HG03571 (cell line): ENCODE measurements around the gene KRT4.
"Not testable (repeated sequence)": the region's sequence is repeated elsewhere in the genome, so short reads cannot be mapped to it uniquely, and the experiment has no call there.

Source experiments
- ATAC-seq: cut with Tn5 transposase; IDR thresholded peaks from one replicate; pipeline ENCODE4 v1.9.1; 2021; ENCODE audit not compliant: unreplicated experiment

KRT4 gene

GRCh38 chr12:52776435-52776834 is 37.5 kb downstream of the KRT4 start:
- ATAC-seq: no peak

GRCh38 chr12:52774629-52775250 is 39.2 kb downstream of the KRT4 start:
- no peak for ATAC-seq

GRCh38 chr12:52772772-52773171 is 41.1 kb downstream of the KRT4 start:
- no peak for ATAC-seq

- ATAC-seq: no peak
These were observed 41.7 kb downstream of the KRT4 start for GRCh38 chr12:52772188-52772587.

- ATAC-seq: no peak
These were observed 42.4 kb downstream of the KRT4 start for GRCh38 chr12:52771505-52771904.

GRCh38 chr12:52771088-52771487 is 42.8 kb downstream of the KRT4 start:
- no peak for ATAC-seq

- ATAC-seq: no peak
These were observed 44.0 kb downstream of the KRT4 start for GRCh38 chr12:52769946-52770345.

GRCh38 chr12:52769354-52769753 is 44.6 kb downstream of the KRT4 start:
- no peak for ATAC-seq

GRCh38 chr12:52768479-52769200 is 45.3 kb downstream of the KRT4 start:
- ATAC-seq: no peak

- ATAC-seq: no peak
These were observed 46.5 kb downstream of the KRT4 start for GRCh38 chr12:52767427-52767826.

GRCh38 chr12:52767020-52767379 is 46.9 kb downstream of the KRT4 start:
- no peak for ATAC-seq

- no peak for ATAC-seq
These were observed 47.4 kb downstream of the KRT4 start for GRCh38 chr12:52766351-52767019.

GRCh38 chr12:52765702-52766101 is 48.2 kb downstream of the KRT4 start:
- no peak for ATAC-seq

GRCh38 chr12:52763991-52764390 is 49.9 kb downstream of the KRT4 start:
- ATAC-seq: no peak

- ATAC-seq: no peak
These were observed 50.8 kb downstream of the KRT4 start for GRCh38 chr12:52763036-52763659.

GRCh38 chr12:52761802-52762201 is 52.1 kb downstream of the KRT4 start:
- no peak for ATAC-seq

GRCh38 chr12:52761218-52761617 is 52.7 kb downstream of the KRT4 start:
- not testable (repeated sequence) for ATAC-seq

- ATAC-seq: no peak
These were observed 53.3 kb downstream of the KRT4 start for GRCh38 chr12:52760623-52761022.

- no peak for ATAC-seq
These were observed 54.2 kb downstream of the KRT4 start for GRCh38 chr12:52759695-52760094.

- ATAC-seq: no peak
These were observed 54.7 kb downstream of the KRT4 start for GRCh38 chr12:52759218-52759617.

- no peak for ATAC-seq
These were observed 56.3 kb downstream of the KRT4 start for GRCh38 chr12:52757449-52758176.
